RWPE1 (cell line): ENCODE data around the gene PTEN.

Source experiments
- CTCF ChIA-PET: fragments of 350-600 bp; sonication (Branson Sonifier 250); formaldehyde crosslinking; extraction: SDS; loops from one replicate; lab custom pipeline; 2021; lab: Yijun Ruan, JAX
- POLR2A ChIA-PET: fragments of 400-600 bp; formaldehyde crosslinking; extraction: SDS; loops from one replicate; lab custom pipeline; 2020; ENCODE audit warnings: antibody characterized with exemption; ENCODE audit not compliant: low non-redundant PET; lab: Yijun Ruan, JAX
- DNase-seq: peaks from one replicate; pipeline ENCODE4 v3.0.0; 2012; ENCODE audit warnings: low spot score
- H3K27ac ChIP-seq: fragments of 450-650 bp; 2 replicates; pipeline ENCODE4 v1.5.1; 2017
- CTCF ChIP-seq: fragments of 450-650 bp; conservative IDR thresholded peaks from 2 replicates; pipeline ENCODE4 v1.5.1; 2017; ENCODE audit warnings: low read depth, mild to moderate bottlenecking

PTEN gene

GRCh38 chr10:88012641-88013040 lies 149.2 kb downstream of the PTEN start:
- ChIA-PET POLR2A (no interaction called here), CTCF (interaction anchor here (0.6 to 0.7 kb wide), 2 partner anchors 25 to 93 kb away, joined by 3 to 4 read pairs; no protein-coding TSS in a partner anchor)
- no peak overlapping the region for H3K27ac ChIP-seq
- no peak for DNase-seq
- no peak for TF ChIP-seq CTCF

- DNase-seq: no peak
- TF ChIP-seq CTCF: no peak
- H3K27ac ChIP-seq: no peak overlapping the region
- ChIA-PET POLR2A (no interaction called here), CTCF (no interaction called here)
Observed at GRCh38 chr10:88017781-88018180, 154.4 kb downstream of the PTEN start.

GRCh38 chr10:88019753-88020152 lies 156.3 kb downstream of the PTEN start:
- TF ChIP-seq CTCF: no peak
- CTCF ChIA-PET: no interaction called here
- no peak for DNase-seq
- POLR2A ChIA-PET: no interaction called here
- H3K27ac ChIP-seq: no peak overlapping the region
